HEK293 (cell line): ENCODE results near the gene HTR3B.

Source experiments
- ATF2 ChIP-seq: fragments of 450-650 bp; formaldehyde crosslinking; IDR thresholded peaks from 2 replicates; pipeline ENCODE4 v1.5.1; 2016; ENCODE audit warnings: missing biosample characterization, missing genetic modification characterization, low read depth
- BCL11B ChIP-seq: fragments of 450-650 bp; formaldehyde crosslinking; IDR thresholded peaks from 2 replicates; pipeline ENCODE4 v1.5.1; 2016; ENCODE audit warnings: low read depth, missing biosample characterization, missing genetic modification characterization
- CTCF ChIP-seq: fragments of 450-650 bp; formaldehyde crosslinking; IDR thresholded peaks from 2 replicates; pipeline ENCODE4 v1.5.1; 2016; ENCODE audit warnings: missing biosample characterization, missing genetic modification characterization
- HOXD13 ChIP-seq: sonication (generic); formaldehyde crosslinking; IDR thresholded peaks from 2 replicates; pipeline ENCODE4 v1.8.0; 2022; ENCODE audit warnings: missing genetic modification reagents, borderline replicate concordance
- KLF8 ChIP-seq: fragments of 450-650 bp; formaldehyde crosslinking; IDR thresholded peaks from 2 replicates; pipeline ENCODE4 v1.5.1; 2016; ENCODE audit warnings: missing biosample characterization, missing genetic modification characterization
- MEIS1 ChIP-seq: sonication (generic); formaldehyde crosslinking; IDR thresholded peaks from 2 replicates; pipeline ENCODE4 v1.8.1; 2022; ENCODE audit warnings: missing genetic modification reagents, mild to moderate bottlenecking, borderline replicate concordance
- PRDM6 ChIP-seq: fragments of 450-650 bp; formaldehyde crosslinking; IDR thresholded peaks from 2 replicates; pipeline ENCODE4 v1.5.1; 2017; ENCODE audit warnings: missing biosample characterization, missing genetic modification characterization
- SP7 ChIP-seq: fragments of 450-650 bp; formaldehyde crosslinking; IDR thresholded peaks from 2 replicates; pipeline ENCODE4 v1.5.1; 2016; ENCODE audit warnings: missing biosample characterization, missing genetic modification characterization
- ZNF146 ChIP-seq: fragments of 450-650 bp; formaldehyde crosslinking; IDR thresholded peaks from 2 replicates; pipeline ENCODE4 v1.5.1; 2016; ENCODE audit warnings: missing biosample characterization, missing genetic modification characterization
- ZNF211 ChIP-seq: fragments of 450-650 bp; formaldehyde crosslinking; IDR thresholded peaks from 2 replicates; pipeline ENCODE4 v1.5.1; 2016; ENCODE audit warnings: low read depth, missing biosample characterization, missing genetic modification characterization
- ZNF24 ChIP-seq: fragments of 450-650 bp; formaldehyde crosslinking; IDR thresholded peaks from 2 replicates; pipeline ENCODE4 v1.5.1; 2016; ENCODE audit warnings: missing biosample characterization, missing genetic modification characterization
- ZNF292 ChIP-seq: fragments of 450-650 bp; formaldehyde crosslinking; IDR thresholded peaks from 2 replicates; pipeline ENCODE4 v1.5.1; 2016; ENCODE audit warnings: low read depth, missing biosample characterization, missing genetic modification characterization, borderline replicate concordance
- ZNF426 ChIP-seq: fragments of 450-650 bp; formaldehyde crosslinking; IDR thresholded peaks from 2 replicates; pipeline ENCODE4 v1.5.1; 2017; ENCODE audit warnings: missing biosample characterization, missing genetic modification characterization, mild to moderate bottlenecking, inconsistent platforms, moderate library complexity
- ZNF449 ChIP-seq: fragments of 450-650 bp; formaldehyde crosslinking; IDR thresholded peaks from 2 replicates; pipeline ENCODE4 v1.5.1; 2017; ENCODE audit warnings: missing biosample characterization, mild to moderate bottlenecking, missing genetic modification characterization, moderate library complexity
- ZNF513 ChIP-seq: fragments of 450-650 bp; IDR thresholded peaks from 2 replicates; pipeline ENCODE4 v1.5.1; 2018; ENCODE audit warnings: missing biosample characterization, missing genetic modification characterization
- ZNF514 ChIP-seq: fragments of 450-650 bp; formaldehyde crosslinking; IDR thresholded peaks from 2 replicates; pipeline ENCODE4 v1.5.1; 2016; ENCODE audit warnings: missing biosample characterization, missing genetic modification characterization
- ZNF555 ChIP-seq: fragments of 450-650 bp; formaldehyde crosslinking; conservative IDR thresholded peaks from 2 replicates; pipeline ENCODE4 v1.5.1; 2017; ENCODE audit warnings: missing biosample characterization, mild to moderate bottlenecking, missing genetic modification characterization, inconsistent platforms
- ZNF561 ChIP-seq: fragments of 450-650 bp; IDR thresholded peaks from 2 replicates; pipeline ENCODE4 v1.5.1; 2018; ENCODE audit warnings: missing biosample characterization, missing genetic modification characterization, borderline replicate concordance
- ZNF670 ChIP-seq: fragments of 450-650 bp; formaldehyde crosslinking; IDR thresholded peaks from 2 replicates; pipeline ENCODE4 v1.5.1; 2016; ENCODE audit warnings: missing biosample characterization, missing genetic modification characterization, low read depth
- ZSCAN18 ChIP-seq: fragments of 450-650 bp; formaldehyde crosslinking; IDR thresholded peaks from 2 replicates; pipeline ENCODE4 v1.5.1; 2016; ENCODE audit warnings: missing biosample characterization, missing genetic modification characterization
- ZSCAN23 ChIP-seq: fragments of 450-650 bp; formaldehyde crosslinking; IDR thresholded peaks from 2 replicates; pipeline ENCODE4 v1.5.1; 2016; ENCODE audit warnings: missing biosample characterization, missing genetic modification characterization
- ZSCAN30 ChIP-seq: fragments of 450-650 bp; IDR thresholded peaks from 2 replicates; pipeline ENCODE4 v1.5.1; 2018; ENCODE audit warnings: missing biosample characterization, mild to moderate bottlenecking, missing genetic modification characterization, moderate library complexity
- ZSCAN5A ChIP-seq: fragments of 450-650 bp; formaldehyde crosslinking; IDR thresholded peaks from 2 replicates; pipeline ENCODE4 v1.5.1; 2016; ENCODE audit warnings: missing biosample characterization, missing genetic modification characterization

The HTR3B gene

GRCh38 chr11:113906038-113906437 lies 1.4 kb downstream of the HTR3B start (continued):
- TF ChIP-seq ZSCAN18 (no peak), ZNF514 (tag by site-specific recombination) (no peak), ZSCAN5A (no peak), CTCF (tag by site-specific recombination) (no peak), ZSCAN30 (tag by site-specific recombination) (peak; percentile 30; the same call in 1 of the 2 replicates), ZNF449 (no peak), ZSCAN23 (tag by site-specific recombination) (no peak), ZNF292 (tag by site-specific recombination) (no peak), PRDM6 (tag by site-specific recombination) (peak; percentile 98), KLF8 (peak; percentile 52; the same call in 1 of the 2 replicates), HOXD13 (0 out of 2 replicates have a peak, but pooled peaks have one; percentile 64), ZNF426 (tag by site-specific recombination) (no peak), BCL11B (tag by site-specific recombination) (no peak), MEIS1 (no peak), ZNF146 (tag by site-specific recombination) (0 out of 2 replicates have a peak, but pooled peaks have one; percentile 23), ZNF670 (no peak), ZNF561 (peak; percentile 75; the same call in 1 of the 2 replicates), ATF2 (tag by site-specific recombination) (0 out of 2 replicates have a peak, but pooled peaks have one; percentile 8), ZNF555 (no peak), ZNF211 (tag by site-specific recombination) (no peak), ZNF24 (0 out of 2 replicates have a peak, but pooled peaks have one; percentile 47), SP7 (tag by site-specific recombination) (peak; percentile 51; the same call in 1 of the 2 replicates), ZNF513 (tag by site-specific recombination) (no peak; the same call in 1 of the 2 replicates)
